KMS-11 (cell line): Measurements from ENCODE around the gene TMEM225.

Source experiments
- H2AFZ ChIP-seq: fragments of 200-600 bp; sonication (generic); 2 replicates; pipeline ENCODE4 v1.6.1; 2016; ENCODE audit warnings: antibody characterized with exemption, mixed run types, low read depth
- H3K27ac ChIP-seq: fragments of 200-600 bp; sonication (generic); 2 replicates; pipeline ENCODE4 v1.6.1; 2016; ENCODE audit warnings: mild to moderate bottlenecking, mixed run types
- H3K27me3 ChIP-seq: fragments of 200-600 bp; sonication (generic); 2 replicates; pipeline ENCODE4 v1.6.1; 2017; ENCODE audit warnings: mild to moderate bottlenecking, low read depth, mixed run types, moderate library complexity; ENCODE audit not compliant: insufficient read depth
- H3K36me3 ChIP-seq: fragments of 200-600 bp; sonication (generic); 2 replicates; pipeline ENCODE4 v1.6.1; 2017; ENCODE audit warnings: mild to moderate bottlenecking, mixed run types; ENCODE audit not compliant: insufficient read depth
- H3K4me1 ChIP-seq: fragments of 200-600 bp; sonication (generic); 2 replicates; pipeline ENCODE4 v1.6.1; 2016; ENCODE audit warnings: mild to moderate bottlenecking, low read depth, mixed run types; ENCODE audit not compliant: poor library complexity, severe bottlenecking
- H3K4me2 ChIP-seq: fragments of 200-600 bp; sonication (generic); 2 replicates; pipeline ENCODE4 v1.7.0; 2016; ENCODE audit warnings: mild to moderate bottlenecking, mixed run types
- H3K4me3 ChIP-seq: fragments of 200-600 bp; sonication (generic); IDR thresholded peaks from 2 replicates; pipeline ENCODE4 v1.6.1; 2017; ENCODE audit warnings: low read depth, low read length, mixed read lengths; ENCODE audit not compliant: insufficient read depth
- H3K79me2 ChIP-seq: fragments of 200-600 bp; sonication (generic); 2 replicates; pipeline ENCODE4 v1.6.1; 2016; ENCODE audit warnings: low read depth, mixed run types; ENCODE audit not compliant: insufficient read depth
- H3K9ac ChIP-seq: fragments of 200-600 bp; sonication (generic); 2 replicates; pipeline ENCODE4 v1.6.1; 2016; ENCODE audit warnings: mild to moderate bottlenecking, mixed run types
- H4K20me1 ChIP-seq: fragments of 200-600 bp; sonication (generic); 2 replicates; pipeline ENCODE4 v1.6.1; 2016; ENCODE audit warnings: mild to moderate bottlenecking, mixed run types; ENCODE audit not compliant: insufficient read depth
- TF ChIP-seq, protein P1 (sequence below): fragments of 200-600 bp; sonication (generic); conservative IDR thresholded peaks from 2 replicates; pipeline ENCODE4 v1.6.1; 2017; ENCODE audit warnings: low read depth, mild to moderate bottlenecking, antibody characterized with exemption, low read length, moderate library complexity, mixed read lengths

Gene TMEM225

DNA sequence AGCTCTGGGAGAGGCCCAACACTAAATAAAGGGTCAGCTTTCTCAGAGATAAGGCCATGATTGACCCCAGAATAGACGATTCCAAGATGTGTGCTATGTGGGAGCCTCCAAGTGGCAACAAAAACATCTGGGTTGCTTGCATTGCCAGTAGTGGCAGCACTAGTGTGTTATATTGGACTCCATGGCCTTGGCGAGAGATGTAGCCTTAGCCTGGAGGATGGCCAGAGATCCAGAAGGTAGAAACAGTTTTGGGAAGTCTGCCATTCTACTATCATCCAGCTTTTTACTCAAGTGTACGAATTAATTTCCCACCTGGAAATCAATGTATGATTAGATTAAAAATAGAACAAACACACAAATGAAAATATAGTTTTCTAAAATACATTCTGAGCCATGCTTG is 19.5 kb upstream of the TMEM225 start:
- Histone ChIP-seq H3K4me3 (no peak overlapping the region), H3K4me2 (no peak overlapping the region), H3K36me3 (no peaks in the 10 kb centered on the region), H4K20me1 (no peaks in the 10 kb centered on the region), H3K27me3 (no peaks in the 10 kb centered on the region), H3K4me1 (peaks cover 10% of the 10 kb centered on the region), H3K79me2 (no peaks in the 10 kb centered on the region), H2AFZ (no peak overlapping the region), H3K27ac (no peak overlapping the region), H3K9ac (no peak overlapping the region)
- TF ChIP-seq, protein P1, sequence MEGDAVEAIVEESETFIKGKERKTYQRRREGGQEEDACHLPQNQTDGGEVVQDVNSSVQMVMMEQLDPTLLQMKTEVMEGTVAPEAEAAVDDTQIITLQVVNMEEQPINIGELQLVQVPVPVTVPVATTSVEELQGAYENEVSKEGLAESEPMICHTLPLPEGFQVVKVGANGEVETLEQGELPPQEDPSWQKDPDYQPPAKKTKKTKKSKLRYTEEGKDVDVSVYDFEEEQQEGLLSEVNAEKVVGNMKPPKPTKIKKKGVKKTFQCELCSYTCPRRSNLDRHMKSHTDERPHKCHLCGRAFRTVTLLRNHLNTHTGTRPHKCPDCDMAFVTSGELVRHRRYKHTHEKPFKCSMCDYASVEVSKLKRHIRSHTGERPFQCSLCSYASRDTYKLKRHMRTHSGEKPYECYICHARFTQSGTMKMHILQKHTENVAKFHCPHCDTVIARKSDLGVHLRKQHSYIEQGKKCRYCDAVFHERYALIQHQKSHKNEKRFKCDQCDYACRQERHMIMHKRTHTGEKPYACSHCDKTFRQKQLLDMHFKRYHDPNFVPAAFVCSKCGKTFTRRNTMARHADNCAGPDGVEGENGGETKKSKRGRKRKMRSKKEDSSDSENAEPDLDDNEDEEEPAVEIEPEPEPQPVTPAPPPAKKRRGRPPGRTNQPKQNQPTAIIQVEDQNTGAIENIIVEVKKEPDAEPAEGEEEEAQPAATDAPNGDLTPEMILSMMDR: no peak

DNA sequence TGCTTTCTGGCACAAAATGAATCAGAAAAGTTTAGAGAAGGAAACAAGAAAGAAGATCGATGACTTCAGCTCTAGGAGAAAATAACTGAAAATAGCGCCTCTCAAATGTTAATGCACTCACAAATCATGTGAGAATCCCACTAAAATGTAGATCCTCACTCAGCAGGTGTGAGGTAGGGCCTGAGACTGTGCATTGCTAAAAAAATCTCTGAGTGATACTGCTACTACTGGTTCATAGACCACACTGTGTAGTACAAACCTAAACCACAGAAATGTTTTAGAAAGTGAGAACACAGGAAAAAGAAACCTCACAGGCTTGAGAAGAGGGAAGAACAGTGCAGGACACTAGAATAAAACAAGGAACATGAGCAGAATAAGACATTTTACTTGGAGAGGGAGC is 18.5 kb upstream of the TMEM225 start:
- TF ChIP-seq, protein P1: no peak
- no peak overlapping the region for H3K27ac ChIP-seq
- H3K4me2 ChIP-seq: no peak overlapping the region
- no peak overlapping the region for H2AFZ ChIP-seq
- H3K36me3 ChIP-seq: no peaks in the 10 kb centered on the region
- no peak overlapping the region for H3K4me3 ChIP-seq
- H4K20me1 ChIP-seq: no peaks in the 10 kb centered on the region
- H3K79me2 ChIP-seq: no peaks in the 10 kb centered on the region
- peaks cover 10% of the 10 kb centered on the region for H3K4me1 ChIP-seq
- H3K9ac ChIP-seq: no peak overlapping the region
- no peaks in the 10 kb centered on the region for H3K27me3 ChIP-seq

DNA sequence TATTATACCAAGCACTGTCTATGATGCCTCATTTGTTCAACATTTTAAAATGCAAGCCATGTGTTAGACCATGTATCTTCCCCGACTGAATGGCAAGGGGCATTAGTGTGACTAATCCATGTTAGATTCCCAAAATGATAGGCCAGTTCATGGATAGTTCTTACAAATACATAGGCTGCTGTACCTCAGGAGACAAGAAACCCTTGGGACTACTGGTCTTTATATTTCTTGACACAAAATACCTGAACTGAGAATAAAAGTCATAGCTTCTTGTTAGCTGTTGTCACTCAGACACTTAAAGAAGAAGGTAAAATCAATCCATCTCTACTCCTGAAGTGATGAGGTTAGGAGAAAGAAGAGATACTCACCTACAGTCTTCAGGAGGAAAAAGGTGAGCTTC is 16.4 kb upstream of the TMEM225 start, which contains the start of gene OR8D4:
Gene OR8D4, plus strand, starts transcription at position 301 of the 400 bp plus-strand sequence. CDS start 4,265 bp downstream, outside the sequence.
- no peaks in the 10 kb centered on the region for H3K79me2 ChIP-seq
- TF ChIP-seq, protein P1: no peak

DNA sequence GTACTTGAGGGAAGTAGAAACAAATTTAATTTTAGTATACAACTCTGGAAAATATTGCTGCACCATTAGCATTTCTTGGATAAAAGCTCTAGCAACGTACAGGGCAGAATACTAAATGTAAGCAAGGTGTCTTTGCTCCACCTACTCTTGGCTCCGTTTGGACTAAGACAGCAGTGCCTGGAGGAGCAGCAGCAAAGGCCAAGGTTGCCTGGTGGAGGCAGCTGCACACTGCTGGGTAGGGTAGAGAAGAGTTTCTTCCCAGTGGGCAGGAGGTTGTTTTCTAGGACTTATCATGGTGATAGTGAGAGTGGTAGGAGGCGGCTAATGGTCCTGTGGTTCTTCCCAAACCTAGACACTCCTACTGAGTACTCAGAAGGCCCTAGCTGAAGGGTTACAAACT is 14.3 kb upstream of the TMEM225 start:
- TF ChIP-seq, protein P1: no peak
- Histone ChIP-seq H3K27ac (no peak overlapping the region), H3K4me1 (peaks cover 10% of the 10 kb centered on the region), H3K4me3 (no peak overlapping the region), H3K9ac (no peak overlapping the region), H3K36me3 (no peaks in the 10 kb centered on the region), H2AFZ (no peak overlapping the region), H4K20me1 (no peaks in the 10 kb centered on the region), H3K27me3 (no peaks in the 10 kb centered on the region), H3K4me2 (no peak overlapping the region), H3K79me2 (no peaks in the 10 kb centered on the region)

More for the DNA sequence above, 16.4 kb upstream of the TMEM225 start, which contains the start of gene OR8D4:
- Histone ChIP-seq H3K4me1 (peaks cover 10% of the 10 kb centered on the region), H3K4me2 (no peak within 1 kb of the TSS), H4K20me1 (no peaks in the 10 kb centered on the region), H3K9ac (no peak within 1 kb of the TSS), H3K4me3 (no peak within 1 kb of the TSS), H3K36me3 (no peaks in the 10 kb centered on the region), H3K27ac (no peak within 1 kb of the TSS), H2AFZ (no peak within 1 kb of the TSS), H3K27me3 (no peaks in the 10 kb centered on the region)

DNA sequence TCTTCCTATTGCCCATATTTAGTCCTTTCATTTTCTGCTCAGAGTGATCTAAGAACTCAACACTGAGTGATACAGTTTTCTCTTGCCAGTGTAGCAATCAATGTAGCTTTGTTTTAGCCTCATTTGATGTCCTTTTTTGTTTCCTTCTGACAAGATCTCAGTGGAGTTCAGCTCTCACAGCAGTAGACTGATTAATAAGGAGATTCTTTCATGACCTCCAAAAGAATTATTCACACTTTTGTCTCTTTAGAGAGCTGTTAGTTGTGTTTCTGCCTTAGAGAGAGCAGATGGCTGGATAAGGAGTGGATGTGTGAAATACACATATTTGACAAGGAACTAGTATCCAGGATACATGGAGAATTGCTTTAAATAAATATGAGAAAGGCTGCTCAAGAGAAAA is 6.6 kb upstream of the TMEM225 start:
- Histone ChIP-seq H3K4me2 (no peak overlapping the region), H3K4me1 (no peaks in the 10 kb centered on the region), H3K36me3 (no peaks in the 10 kb centered on the region), H2AFZ (no peak overlapping the region), H3K79me2 (no peaks in the 10 kb centered on the region), H3K9ac (no peak overlapping the region), H3K4me3 (no peak overlapping the region), H3K27ac (no peak overlapping the region), H4K20me1 (no peaks in the 10 kb centered on the region), H3K27me3 (no peaks in the 10 kb centered on the region)
- TF ChIP-seq, protein P1: no peak
